LHCN-M2 (cell line): Measurements from ENCODE around the gene TRPM3. TPM values are rescaled to one million over a fixed set of nuclear protein-coding genes. Genes with fewer than 3 reads are reported as not detected.

ENCODE experiments used
- DNase-seq: peaks from one replicate; pipeline ENCODE4 v3.0.0-alpha.2; 2012; ENCODE audit warnings: low read depth
- total RNA-seq: library from RNA; depleted of rRNA; stranded (reverse); fragments of >200 nt; gene quantifications from 2 replicates; pipeline ENCODE4 v1.2.3, GENCODE V29; 2014

TRPM3 gene
- total RNA-seq, 1 experiment from 2014 or later = 3.4 TPM

DNA sequence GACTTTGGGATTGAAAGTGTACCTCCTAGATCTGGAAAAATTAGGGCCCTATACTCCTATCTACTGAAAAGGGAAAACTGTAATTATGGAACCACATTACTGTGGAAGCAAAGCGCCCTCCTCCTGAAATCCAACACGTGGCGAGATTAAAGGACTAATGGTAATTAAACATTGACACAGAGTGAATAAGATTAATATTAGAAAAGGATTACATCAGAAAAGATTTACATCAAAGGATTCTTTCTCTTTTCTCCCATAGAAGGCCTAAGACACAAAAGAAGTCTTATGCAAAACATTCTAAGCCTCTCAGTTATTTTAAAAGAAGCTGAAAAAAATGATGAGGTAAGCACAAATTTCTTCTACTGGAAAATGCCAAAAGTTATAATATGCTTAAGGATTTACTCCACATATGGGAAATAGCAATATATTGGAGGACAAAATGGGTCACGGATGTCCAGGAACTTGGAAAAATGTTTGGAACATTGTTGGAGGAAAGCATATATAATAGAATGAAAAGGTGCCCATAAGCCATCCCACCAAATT, 227.8 kb downstream of the TRPM3 start:
- no peak for DNase-seq

GRCh38 chr9:70888471-70888870, 232.9 kb downstream of the TRPM3 start:
- no peak for DNase-seq

DNA sequence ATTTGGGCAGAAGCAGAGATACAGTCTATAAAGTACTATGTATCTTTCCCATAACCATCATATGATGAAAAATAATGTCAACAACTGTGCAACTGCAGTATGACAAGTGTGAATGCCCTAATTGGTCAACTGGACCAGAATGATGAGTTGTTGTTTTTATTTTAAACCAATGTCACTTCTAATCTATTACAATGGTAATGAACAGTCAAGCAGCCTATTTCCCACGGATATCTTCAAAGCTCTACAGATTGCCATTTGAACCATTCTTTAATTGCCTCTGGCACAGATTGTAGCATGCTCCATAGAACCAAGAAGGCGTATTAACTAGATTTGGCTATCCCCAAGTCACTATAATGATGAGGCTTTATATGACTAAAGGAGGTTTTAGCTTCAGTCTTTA, 233.6 kb downstream of the TRPM3 start:
- DNase-seq = no peak

- no peak for DNase-seq
These were observed 237.2 kb downstream of the TRPM3 start for GRCh38 chr9:70883963-70884793.

GRCh38 chr9:70883056-70883455, 238.4 kb downstream of the TRPM3 start:
- DNase-seq = peak; percentile 85

- DNase-seq = no peak
These were observed 240.1 kb downstream of the TRPM3 start for GRCh38 chr9:70881333-70881732.

DNA sequence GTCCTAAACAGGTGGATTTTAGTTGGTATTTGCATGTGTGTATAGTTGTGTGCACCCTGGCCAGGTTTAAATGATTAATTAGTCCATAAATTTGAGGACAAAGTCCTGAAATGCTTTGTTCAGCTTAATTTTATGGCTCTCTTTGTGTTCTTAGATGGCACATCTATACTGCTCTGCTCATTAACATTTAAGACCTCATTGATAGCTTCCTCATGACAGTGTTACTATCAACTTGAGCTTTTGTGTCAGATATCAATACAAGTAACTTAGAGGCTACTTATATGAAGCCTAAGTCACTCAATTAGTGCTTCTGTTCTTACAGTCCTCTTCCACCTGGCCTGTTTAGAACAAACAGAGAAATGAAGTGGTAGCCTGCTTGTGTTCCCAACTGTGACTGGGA, 240.9 kb downstream of the TRPM3 start:
- no peak for DNase-seq

- DNase-seq = no peak
These were observed 242.8 kb downstream of the TRPM3 start for GRCh38 chr9:70878576-70878975.

- peak; percentile 44 for DNase-seq
These were observed 247.0 kb downstream of the TRPM3 start for GRCh38 chr9:70874451-70874850.

GRCh38 chr9:70873506-70873905, 247.9 kb downstream of the TRPM3 start:
- peak; percentile 83 for DNase-seq

- peak; percentile 80 for DNase-seq
These were observed 252.5 kb downstream of the TRPM3 start for GRCh38 chr9:70868661-70869652.

DNA sequence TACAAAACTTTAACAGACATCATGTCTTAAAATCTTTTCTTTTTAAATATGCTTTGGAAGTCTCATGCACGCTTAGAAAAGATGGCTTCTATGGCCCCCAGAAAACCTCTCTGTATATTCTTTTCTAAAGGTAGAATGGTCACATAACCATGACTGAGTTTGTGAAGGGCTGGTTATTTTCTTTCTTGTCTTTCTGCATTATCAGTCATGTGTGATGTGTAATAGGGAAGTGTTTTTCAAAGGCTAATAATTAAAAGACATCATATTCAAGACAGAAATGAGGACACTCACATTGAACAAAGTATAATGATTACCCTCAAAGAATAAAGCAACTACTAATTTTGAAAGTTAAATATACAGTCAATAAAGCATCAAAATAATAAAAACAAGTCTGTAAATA, 253.4 kb downstream of the TRPM3 start:
- DNase-seq = no peak

DNA sequence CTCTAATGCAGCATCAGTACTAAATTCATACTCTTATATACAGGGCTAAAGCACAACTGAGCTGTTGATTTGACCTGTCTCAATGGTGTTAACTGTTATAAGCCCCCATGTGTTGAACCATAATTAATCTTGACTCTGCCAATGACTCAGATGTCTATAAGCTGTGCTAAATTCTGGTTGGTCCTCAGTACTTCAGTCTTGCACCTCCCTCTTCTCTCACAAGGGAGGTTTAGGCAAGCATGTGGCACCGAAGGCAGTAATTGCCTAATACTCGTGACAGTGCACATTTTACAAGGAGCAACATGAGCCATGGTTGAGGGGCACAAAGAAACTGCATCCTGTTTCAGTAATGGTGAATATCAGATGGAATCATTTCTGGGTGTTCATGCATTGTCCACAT, 255.9 kb downstream of the TRPM3 start:
- DNase-seq = no peak

- DNase-seq = no peak
These were observed 259.6 kb downstream of the TRPM3 start for GRCh38 chr9:70861797-70862196.

- no peak for DNase-seq
These were observed 260.0 kb downstream of the TRPM3 start for GRCh38 chr9:70861376-70861775.

- DNase-seq = no peak
These were observed 261.7 kb downstream of the TRPM3 start for GRCh38 chr9:70859694-70860093.

DNA sequence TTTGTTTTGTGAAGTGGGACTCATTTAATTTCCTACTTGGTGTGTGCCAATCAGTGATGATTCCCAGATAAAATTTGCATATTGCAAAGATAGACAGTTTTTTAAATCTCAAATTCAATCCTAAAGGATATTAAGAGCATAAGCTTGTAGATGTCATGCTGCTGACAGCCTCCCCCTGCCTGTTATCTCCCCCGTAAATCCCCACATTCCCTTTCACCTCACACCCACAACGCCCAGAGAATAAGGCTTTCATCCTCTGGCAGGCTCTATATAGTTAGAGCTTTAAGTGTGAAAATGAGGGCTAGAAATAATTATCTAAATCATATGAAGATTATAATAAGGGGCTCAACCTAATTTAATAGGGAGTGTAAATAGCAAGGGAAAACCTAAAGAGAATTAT, 265.0 kb downstream of the TRPM3 start:
- no peak for DNase-seq

DNA sequence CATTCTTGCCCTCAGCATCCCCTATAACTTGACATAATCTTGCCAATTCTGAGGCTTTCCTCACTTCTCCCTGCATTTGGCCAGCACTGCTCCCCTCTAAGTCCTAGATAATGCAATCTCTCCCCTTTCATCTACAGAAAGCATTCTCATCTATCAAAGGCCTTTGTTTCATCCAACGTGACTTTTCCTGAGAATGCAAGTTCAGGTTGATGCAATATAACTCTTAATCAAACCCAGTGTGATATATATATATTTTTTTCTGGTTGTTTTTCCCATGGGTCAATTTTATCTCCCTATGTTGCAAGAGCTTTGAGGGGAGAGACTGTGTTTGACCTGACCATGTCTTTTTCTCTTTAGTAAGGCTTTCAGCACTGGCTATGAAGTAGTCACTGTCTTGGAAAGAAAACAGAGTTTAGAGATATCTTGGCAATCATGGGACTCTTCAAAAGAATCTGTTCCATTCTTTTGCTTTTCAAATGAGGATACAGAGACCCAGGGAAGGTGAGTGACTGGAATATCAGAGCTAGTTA, 268.6 kb downstream of the TRPM3 start:
- no peak for DNase-seq

DNA sequence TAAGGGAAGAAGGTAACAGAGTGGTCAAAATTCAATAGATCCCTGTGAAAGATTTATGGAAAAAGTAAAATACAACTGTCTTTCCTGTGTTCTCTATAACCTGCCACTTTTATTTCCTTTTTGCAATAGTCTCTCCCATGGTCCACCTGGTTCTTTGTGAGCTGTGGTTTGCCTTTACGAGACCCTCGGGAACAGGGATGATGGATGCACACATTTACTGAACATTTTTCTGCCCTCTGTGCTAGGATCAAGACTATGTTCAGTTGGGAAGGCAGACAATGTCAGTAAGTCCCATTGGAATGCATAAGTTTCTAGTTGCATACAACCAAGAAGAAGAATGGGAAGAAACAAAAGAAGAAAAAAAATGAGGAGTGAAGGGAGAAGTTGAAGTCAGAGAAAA, 281.2 kb downstream of the TRPM3 start:
- no peak for DNase-seq

- peak; percentile 41 for DNase-seq
These were observed 286.1 kb downstream of the TRPM3 start for GRCh38 chr9:70835323-70835722.

DNA sequence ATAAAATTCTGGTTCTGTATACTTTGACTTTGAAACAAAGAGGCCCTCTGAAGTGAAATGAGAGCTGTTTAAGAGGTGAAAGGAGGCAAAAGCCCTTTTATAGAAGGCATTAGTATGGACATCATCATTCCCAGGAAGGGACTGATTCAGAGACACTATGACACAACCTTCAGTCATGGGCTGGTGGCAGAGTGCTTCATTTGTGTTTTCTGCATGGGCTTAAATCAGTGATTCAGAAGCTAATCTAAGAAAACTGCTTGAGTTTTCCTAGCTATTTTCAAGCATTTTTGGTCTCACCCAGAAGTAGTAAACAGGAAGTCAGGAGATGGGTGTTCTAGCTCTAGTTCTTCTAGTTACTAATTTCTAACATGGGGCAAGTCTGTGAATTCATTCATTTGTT, 288.9 kb downstream of the TRPM3 start:
- peak; percentile 72 for DNase-seq

- DNase-seq = no peak
These were observed 290.8 kb downstream of the TRPM3 start for GRCh38 chr9:70830618-70831017.
